Fibroblast of skin of abdomen (primary cell): ENCODE data around the gene GALNTL6. TPM values are rescaled to one million over a fixed set of nuclear protein-coding genes. Genes with fewer than 3 reads are reported as not detected.

Source experiments
- DNase-seq: peaks from one replicate; pipeline ENCODE4 v3.0.0-alpha.2; 2013
- polyA plus RNA-seq, 2 experiments: library from polyadenylated mRNA; unstranded; fragments of 120-200 nt; gene quantifications; one replicate each; pipeline ENCODE4 v1.2.1, GENCODE V29; 2013; ENCODE audit not compliant: insufficient read length in 2 of 2

The GALNTL6 gene
- 0.67 TPM for polyA plus RNA-seq (2013, experiment 1 of 2; ENCODE audit: insufficient read length)
- 0.66 TPM for polyA plus RNA-seq (2013, experiment 2 of 2; ENCODE audit: insufficient read length)

GRCh38 chr4:171812665-171813525, at the start of gene GALNTL6:
GALNTL6 (plus strand) TSS chr4:171813404.
- peak; percentile 39 for DNase-seq

GRCh38 chr4:171765514-171765913, 47.7 kb upstream of the GALNTL6 start:
- no peak for DNase-seq

GRCh38 chr4:171774642-171775190, 38.5 kb upstream of the GALNTL6 start:
- no peak for DNase-seq

GRCh38 chr4:171779301-171779700, 33.9 kb upstream of the GALNTL6 start:
- no peak for DNase-seq

GRCh38 chr4:171785388-171785787, 27.8 kb upstream of the GALNTL6 start:
- DNase-seq: no peak

- DNase-seq: no peak
Observed at GRCh38 chr4:171793723-171794122, 19.5 kb upstream of the GALNTL6 start.

- no peak for DNase-seq
Observed at GRCh38 chr4:171794528-171794927, 18.7 kb upstream of the GALNTL6 start.

GRCh38 chr4:171809854-171810253, 3.4 kb upstream of the GALNTL6 start:
- DNase-seq: no peak

GRCh38 chr4:171812333-171812664, 905 bp upstream of the GALNTL6 start:
- DNase-seq: no peak

GRCh38 chr4:171813526-171814250, 484 bp downstream of the GALNTL6 start:
- DNase-seq: peak; percentile 12

GRCh38 chr4:171814545-171814944, 1.3 kb downstream of the GALNTL6 start:
- DNase-seq: no peak

- DNase-seq: no peak
Observed at GRCh38 chr4:171817026-171817425, 3.8 kb downstream of the GALNTL6 start.

- DNase-seq: no peak
Observed at GRCh38 chr4:171834640-171835039, 21.4 kb downstream of the GALNTL6 start.

- no peak for DNase-seq
Observed at GRCh38 chr4:171843456-171843855, 30.3 kb downstream of the GALNTL6 start.

- DNase-seq: peak; percentile 59
Observed at GRCh38 chr4:171846232-171846631, 33.0 kb downstream of the GALNTL6 start.

GRCh38 chr4:171846893-171847292, 33.7 kb downstream of the GALNTL6 start:
- no peak for DNase-seq

GRCh38 chr4:171847751-171848150, 34.5 kb downstream of the GALNTL6 start:
- peak; percentile 40 for DNase-seq

- DNase-seq: no peak
Observed at GRCh38 chr4:171849686-171850222, 36.5 kb downstream of the GALNTL6 start.

GRCh38 chr4:171851295-171851694, 38.1 kb downstream of the GALNTL6 start:
- DNase-seq: no peak

GRCh38 chr4:171857302-171858012, 44.3 kb downstream of the GALNTL6 start:
- peak; percentile 45 for DNase-seq

GRCh38 chr4:171875291-171875690, 62.1 kb downstream of the GALNTL6 start:
- no peak for DNase-seq

- peak; percentile 43 for DNase-seq
Observed at GRCh38 chr4:171876636-171877035, 63.4 kb downstream of the GALNTL6 start.
